Loucy (cell line): Measurements from ENCODE around the gene SYNC.
"Not testable (repeated sequence)": the region's sequence is repeated elsewhere in the genome, so short reads cannot be mapped to it uniquely, and the experiment has no call there.

Experiments
- H2AFZ ChIP-seq: fragments of 200-600 bp; sonication (generic); 2 replicates; pipeline ENCODE4 v1.6.0; 2016; ENCODE audit warnings: antibody characterized with exemption, mild to moderate bottlenecking, low read length, moderate library complexity
- H3F3A ChIP-seq: fragments of 200-600 bp; 2 replicates; pipeline ENCODE4 v1.6.0; 2016; ENCODE audit warnings: antibody characterized with exemption, low read depth, mild to moderate bottlenecking
- H3K27me3 ChIP-seq: fragments of 200-600 bp; sonication (generic); 2 replicates; pipeline ENCODE4 v1.6.1; 2014; ENCODE audit warnings: low read length, mild to moderate bottlenecking; ENCODE audit not compliant: insufficient read depth, poor library complexity, severe bottlenecking
- H3K36me3 ChIP-seq: fragments of 200-600 bp; sonication (generic); 2 replicates; pipeline ENCODE4 v1.6.1; 2016; ENCODE audit warnings: low read length; ENCODE audit not compliant: insufficient read depth
- H3K4me1 ChIP-seq: fragments of 200-600 bp; sonication (generic); 2 replicates; pipeline ENCODE4 v1.5.1; 2014; ENCODE audit warnings: low read length, mild to moderate bottlenecking; ENCODE audit not compliant: insufficient read depth, poor library complexity, severe bottlenecking
- H3K4me2 ChIP-seq: fragments of 200-600 bp; sonication (generic); 2 replicates; pipeline ENCODE4 v1.6.0; 2014; ENCODE audit warnings: antibody characterized with exemption, low read length, low read depth, mild to moderate bottlenecking; ENCODE audit not compliant: poor library complexity, severe bottlenecking
- H3K4me3 ChIP-seq: fragments of 200-600 bp; sonication (generic); 2 replicates; pipeline ENCODE4 v1.5.1; 2014; ENCODE audit warnings: low read length, mild to moderate bottlenecking, mixed read lengths; ENCODE audit not compliant: poor library complexity, severe bottlenecking
- H3K79me2 ChIP-seq: fragments of 200-600 bp; sonication (generic); 2 replicates; pipeline ENCODE4 v1.6.1; 2014; ENCODE audit warnings: low read length; ENCODE audit not compliant: insufficient read depth
- H3K9ac ChIP-seq: fragments of 200-600 bp; sonication (generic); 2 replicates; pipeline ENCODE4 v1.6.0; 2014; ENCODE audit warnings: mild to moderate bottlenecking, low read depth, low read length, moderate library complexity; ENCODE audit not compliant: poor library complexity, severe bottlenecking
- H3K9me2 ChIP-seq: fragments of 200-600 bp; sonication (generic); replicated peaks from 2 replicates; pipeline ENCODE4 v1.6.1; 2016; ENCODE audit warnings: low read depth, low read length, mixed read lengths
- H3K9me3 ChIP-seq: fragments of 200-600 bp; sonication (generic); 2 replicates; pipeline ENCODE4 v1.6.1; 2014; ENCODE audit warnings: mild to moderate bottlenecking, antibody characterized with exemption, low read length, low read depth; ENCODE audit not compliant: insufficient read depth
- H4K20me1 ChIP-seq: fragments of 200-600 bp; sonication (generic); 2 replicates; pipeline ENCODE4 v1.6.0; 2014; ENCODE audit warnings: antibody characterized with exemption, low read length, mild to moderate bottlenecking; ENCODE audit not compliant: insufficient read depth, poor library complexity, severe bottlenecking
- EZH2phosphoT487 ChIP-seq: fragments of 200-600 bp; IDR thresholded peaks from 2 replicates; pipeline ENCODE4 v1.6.1; 2018; ENCODE audit warnings: antibody characterized with exemption, mild to moderate bottlenecking, moderate library complexity, borderline replicate concordance
- TF ChIP-seq, protein P1 (sequence below): fragments of 200-600 bp; sonication (generic); conservative IDR thresholded peaks from 2 replicates; pipeline ENCODE4 v1.5.1; 2014; ENCODE audit warnings: mild to moderate bottlenecking, antibody characterized with exemption, low read length

Gene SYNC

DNA sequence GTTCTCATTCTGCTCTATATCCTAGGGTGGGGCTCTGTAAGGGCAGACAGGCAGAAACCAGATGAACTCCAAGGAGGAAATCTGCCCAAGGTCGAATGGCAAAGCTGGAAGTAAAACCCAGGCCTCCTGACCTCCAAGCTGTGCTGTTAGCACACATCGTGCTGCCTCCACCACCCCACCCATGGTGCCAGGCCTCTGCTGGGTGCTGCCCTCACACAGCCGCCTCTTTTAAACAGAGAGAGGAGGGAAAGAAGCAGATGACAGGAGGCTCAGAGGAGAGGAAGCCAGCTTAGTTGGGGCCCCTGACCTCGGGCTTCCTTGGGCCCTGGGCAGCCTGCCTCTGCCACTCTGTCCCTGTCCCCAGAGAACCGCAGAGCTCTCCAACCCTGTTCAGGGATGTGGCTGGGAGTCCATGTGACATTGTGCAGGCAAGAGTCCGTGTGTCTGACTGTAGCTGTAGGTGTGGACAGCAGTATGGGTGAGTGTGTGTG, 1.1 kb downstream of the SYNC start:
- Histone ChIP-seq H3K4me3 (no peak overlapping the region), H3K4me2 (no peak overlapping the region), H2AFZ (no peak overlapping the region), H3K4me1 (no peaks in the 10 kb centered on the region), H3K9me2 (no peaks in the 10 kb centered on the region), H3K9me3 (no peaks in the 10 kb centered on the region), H3K36me3 (no peaks in the 10 kb centered on the region), H3K27me3 (no peaks in the 10 kb centered on the region), H4K20me1 (no peaks in the 10 kb centered on the region), H3K9ac (no peak overlapping the region), H3K79me2 (no peaks in the 10 kb centered on the region), H3F3A (no peaks in the 10 kb centered on the region)
- TF ChIP-seq EZH2phosphoT487 = no peak
- TF ChIP-seq, protein P1, sequence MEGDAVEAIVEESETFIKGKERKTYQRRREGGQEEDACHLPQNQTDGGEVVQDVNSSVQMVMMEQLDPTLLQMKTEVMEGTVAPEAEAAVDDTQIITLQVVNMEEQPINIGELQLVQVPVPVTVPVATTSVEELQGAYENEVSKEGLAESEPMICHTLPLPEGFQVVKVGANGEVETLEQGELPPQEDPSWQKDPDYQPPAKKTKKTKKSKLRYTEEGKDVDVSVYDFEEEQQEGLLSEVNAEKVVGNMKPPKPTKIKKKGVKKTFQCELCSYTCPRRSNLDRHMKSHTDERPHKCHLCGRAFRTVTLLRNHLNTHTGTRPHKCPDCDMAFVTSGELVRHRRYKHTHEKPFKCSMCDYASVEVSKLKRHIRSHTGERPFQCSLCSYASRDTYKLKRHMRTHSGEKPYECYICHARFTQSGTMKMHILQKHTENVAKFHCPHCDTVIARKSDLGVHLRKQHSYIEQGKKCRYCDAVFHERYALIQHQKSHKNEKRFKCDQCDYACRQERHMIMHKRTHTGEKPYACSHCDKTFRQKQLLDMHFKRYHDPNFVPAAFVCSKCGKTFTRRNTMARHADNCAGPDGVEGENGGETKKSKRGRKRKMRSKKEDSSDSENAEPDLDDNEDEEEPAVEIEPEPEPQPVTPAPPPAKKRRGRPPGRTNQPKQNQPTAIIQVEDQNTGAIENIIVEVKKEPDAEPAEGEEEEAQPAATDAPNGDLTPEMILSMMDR = no peak

GRCh38 chr1:32696996-32697395, 5.6 kb downstream of the SYNC start:
- not testable (repeated sequence) for H3K4me3 ChIP-seq, H3K79me2 ChIP-seq, H3K9ac ChIP-seq, H3K36me3 ChIP-seq, H3K9me3 ChIP-seq, H2AFZ ChIP-seq, H3K4me2 ChIP-seq, H4K20me1 ChIP-seq, H3K4me1 ChIP-seq, H3K9me2 ChIP-seq, H3F3A ChIP-seq, H3K27me3 ChIP-seq

- Histone ChIP-seq H3K9ac (no peak overlapping the region), H3K36me3 (no peaks in the 10 kb centered on the region), H3K9me2 (no peaks in the 10 kb centered on the region), H3K27me3 (no peaks in the 10 kb centered on the region), H3K9me3 (no peaks in the 10 kb centered on the region), H2AFZ (no peak overlapping the region), H4K20me1 (no peaks in the 10 kb centered on the region), H3K79me2 (no peaks in the 10 kb centered on the region), H3F3A (no peaks in the 10 kb centered on the region), H3K4me2 (no peak overlapping the region), H3K4me3 (no peak overlapping the region), H3K4me1 (no peaks in the 10 kb centered on the region)
- TF ChIP-seq, protein P1 = no peak
- no peak for TF ChIP-seq EZH2phosphoT487
These were observed 6.5 kb downstream of the SYNC start for GRCh38 chr1:32696041-32696440.

DNA sequence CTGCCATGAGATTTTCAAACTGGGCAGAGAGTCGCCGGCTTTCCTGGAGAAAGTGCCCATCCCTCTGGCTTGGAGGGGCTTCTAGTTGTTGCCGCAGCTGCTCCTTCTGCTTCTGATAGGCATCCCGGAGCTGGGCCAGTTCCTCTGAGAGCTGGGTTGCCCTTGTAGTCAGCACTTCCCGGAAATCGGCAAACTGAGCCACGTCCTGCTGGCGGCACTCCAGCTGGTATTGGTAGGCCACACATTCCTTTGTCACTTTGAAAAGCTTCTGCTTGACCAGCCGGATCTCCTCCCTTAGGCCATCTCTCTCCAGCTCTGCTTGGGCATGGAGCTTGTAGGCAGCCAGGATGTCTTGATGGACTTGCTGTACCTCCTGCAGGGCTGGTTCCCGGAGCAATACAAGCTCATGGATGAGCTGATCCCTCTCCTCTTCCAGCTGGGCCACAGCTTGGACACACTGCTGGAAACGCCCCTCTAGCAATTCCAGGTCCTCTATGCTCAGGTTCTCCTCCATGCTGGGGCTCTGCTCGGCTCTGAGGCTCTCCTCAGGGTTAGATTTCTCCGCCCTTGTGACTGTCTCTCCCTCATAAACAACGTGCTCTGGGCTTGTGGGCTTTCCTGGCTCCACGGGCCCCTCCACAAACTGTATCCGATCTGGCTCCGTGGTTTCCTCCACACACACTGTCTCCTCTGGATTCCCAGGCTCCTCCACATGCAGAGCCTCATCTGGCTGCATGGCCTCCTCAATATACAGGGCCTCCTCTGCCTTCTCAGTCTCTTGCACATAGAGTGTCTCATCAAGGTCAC, 7.3 kb downstream of the SYNC start:
- TF ChIP-seq, protein P1 = no peak
- no peak for TF ChIP-seq EZH2phosphoT487
- Histone ChIP-seq H3K4me1 (no peaks in the 10 kb centered on the region), H3K4me3 (no peak overlapping the region), H3K36me3 (no peaks in the 10 kb centered on the region), H3K27me3 (no peaks in the 10 kb centered on the region), H3K9ac (no peak overlapping the region), H3K9me2 (no peaks in the 10 kb centered on the region), H2AFZ (no peak overlapping the region), H3K79me2 (no peaks in the 10 kb centered on the region), H3K4me2 (no peak overlapping the region), H4K20me1 (no peaks in the 10 kb centered on the region), H3F3A (no peaks in the 10 kb centered on the region), H3K9me3 (no peaks in the 10 kb centered on the region)
